ENCODE data around the gene MAPK8IP3.

The MAPK8IP3 gene

GRCh38 chr16:1740234-1740633, 34.2 kb downstream of the MAPK8IP3 start:
- in situ Hi-C loops (cut with MboI; ENCODE audit: low sequenced_read_pairs), result no loop called here

- in situ Hi-C loops (cut with MboI; ENCODE audit: low sequenced_read_pairs), result no loop called here
These were observed 34.9 kb downstream of the MAPK8IP3 start for GRCh38 chr16:1740781-1741490.

- in situ Hi-C loops (cut with MboI; ENCODE audit: low sequenced_read_pairs), result no loop called here
These were observed 35.7 kb downstream of the MAPK8IP3 start for GRCh38 chr16:1741553-1742165.

- in situ Hi-C loops (cut with MboI; ENCODE audit: low sequenced_read_pairs), result no loop called here
These were observed 37.7 kb downstream of the MAPK8IP3 start for GRCh38 chr16:1743376-1744337.

GRCh38 chr16:1744338-1744840, 38.4 kb downstream of the MAPK8IP3 start:
- in situ Hi-C loops (cut with MboI; ENCODE audit: low sequenced_read_pairs), result no loop called here

- in situ Hi-C loops (cut with MboI; ENCODE audit: low sequenced_read_pairs), result no loop called here
These were observed 39.3 kb downstream of the MAPK8IP3 start for GRCh38 chr16:1745181-1745899.

- in situ Hi-C loops (cut with MboI; ENCODE audit: low sequenced_read_pairs), result no loop called here
These were observed 40.1 kb downstream of the MAPK8IP3 start for GRCh38 chr16:1745900-1746692.

GRCh38 chr16:1746693-1747195, 40.7 kb downstream of the MAPK8IP3 start:
- in situ Hi-C loops (cut with MboI; ENCODE audit: low sequenced_read_pairs), result no loop called here

GRCh38 chr16:1747934-1748333, 41.9 kb downstream of the MAPK8IP3 start:
- in situ Hi-C loops (cut with MboI; ENCODE audit: low sequenced_read_pairs), result no loop called here

GRCh38 chr16:1749152-1750117, 43.4 kb downstream of the MAPK8IP3 start:
- in situ Hi-C loops (cut with MboI; ENCODE audit: low sequenced_read_pairs), result no loop called here

- in situ Hi-C loops (cut with MboI; ENCODE audit: low sequenced_read_pairs), result no loop called here
These were observed 46.0 kb downstream of the MAPK8IP3 start for GRCh38 chr16:1751946-1752345.

GRCh38 chr16:1752853-1753252, 46.9 kb downstream of the MAPK8IP3 start:
- in situ Hi-C loops (cut with MboI; ENCODE audit: low sequenced_read_pairs), result no loop called here

GRCh38 chr16:1754204-1754603, 48.2 kb downstream of the MAPK8IP3 start:
- in situ Hi-C loops (cut with MboI; ENCODE audit: low sequenced_read_pairs), result no loop called here

- in situ Hi-C loops (cut with MboI; ENCODE audit: low sequenced_read_pairs), result no loop called here
These were observed 51.9 kb downstream of the MAPK8IP3 start for GRCh38 chr16:1757714-1758461.

- in situ Hi-C loops (cut with MboI; ENCODE audit: low sequenced_read_pairs), result no loop called here
These were observed 52.9 kb downstream of the MAPK8IP3 start for GRCh38 chr16:1758923-1759322.

- in situ Hi-C loops (cut with MboI; ENCODE audit: low sequenced_read_pairs), result no loop called here
These were observed 53.5 kb downstream of the MAPK8IP3 start for GRCh38 chr16:1759511-1759910.

- in situ Hi-C loops (cut with MboI; ENCODE audit: low sequenced_read_pairs), result no loop called here
These were observed 54.9 kb downstream of the MAPK8IP3 start for GRCh38 chr16:1760911-1761310.

- in situ Hi-C loops (cut with MboI; ENCODE audit: low sequenced_read_pairs), result no loop called here
These were observed 55.8 kb downstream of the MAPK8IP3 start for GRCh38 chr16:1761751-1762150.

Measured in HL-60/S4 treated with retinoic acid at 250 ng/mL for 4 days and 3 days (cell line).